Upper lobe of left lung (tissue), 4 donors: Measurements from ENCODE around the gene CALHM5.

Source experiments
- CTCF ChIP-seq, 6 experiments: fragments of 450-650 bp in 4 of 6; fragments of 200-600 bp in 2 of 6; sonication (generic) in 2 of 6; IDR thresholded peaks; one replicate each; pipeline ENCODE4 v1.5.1; 2016 to 2019; ENCODE audit warnings: antibody characterized with exemption in 6 of 6
- POLR2A ChIP-seq, 4 donors: fragments of 450-650 bp; IDR thresholded peaks; one replicate each; pipeline ENCODE4 v1.5.1; 2016 to 2017; ENCODE audit warnings: antibody characterized with exemption in 4 of 4, mild to moderate bottlenecking in 2 of 4

GRCh38 chr6:116467514-116467913 lies 43.9 kb upstream of the CALHM5 start:
- TF ChIP-seq POLR2A (IDR thresholded peaks at IDR 0.05) (no peak), CTCF (IDR thresholded peaks at IDR 0.05) (no peak)
